Endothelial cell of umbilical vein (primary cell): ENCODE results near the gene TEC.

ENCODE experiments used
- CTCF ChIP-seq, 2 donors: IDR thresholded peaks; 1 replicate in 1 of 2; 2 replicates in 1 of 2; pipeline ENCODE4 v1.5.1; 2011; ENCODE audit warnings: low read length in 2 of 2, mild to moderate bottlenecking in 2 of 2, moderate library complexity in 2 of 2, control low read depth in 1 of 2, inconsistent platforms in 1 of 2, low read depth in 1 of 2; ENCODE audit not compliant: insufficient read depth in 1 of 2; ENCODE audit errors: extremely low read depth in 1 of 2
- EZH2 ChIP-seq: IDR thresholded peaks from 2 replicates; pipeline ENCODE4 v1.6.1; 2012; ENCODE audit warnings: borderline replicate concordance, low read depth, mild to moderate bottlenecking, moderate library complexity, low read length, inconsistent platforms; ENCODE audit not compliant: severe bottlenecking
- FOS ChIP-seq: IDR thresholded peaks from 2 replicates; pipeline ENCODE4 v1.6.1; 2011; ENCODE audit warnings: mild to moderate bottlenecking, low read length, moderate library complexity, borderline replicate concordance; ENCODE audit not compliant: insufficient read depth
- MYC ChIP-seq: IDR thresholded peaks from one replicate; pipeline ENCODE4 v1.6.1; 2011; ENCODE audit warnings: mild to moderate bottlenecking, low read depth, low read length
- POLR2A ChIP-seq: IDR thresholded peaks from 2 replicates; pipeline ENCODE4 v1.6.1; 2012; ENCODE audit warnings: low read depth, mild to moderate bottlenecking, control low read depth, low read length

GRCh38 chr4:48250343-48250742, 19.3 kb downstream of the TEC start:
- no peak for TF ChIP-seq EZH2
- no peak for TF ChIP-seq POLR2A
- no peak for TF ChIP-seq FOS
- TF ChIP-seq CTCF (IDR thresholded peaks at IDR 0.05; ENCODE audit: extremely low read depth in 1 of 2, insufficient read depth in 1 of 2, low read depth in 1 of 2, low read length in 2 of 2), result no peak
- no peak for TF ChIP-seq MYC
